Epithelial cell of proximal tubule (primary cell): ENCODE data around the gene ATP5PO. TPM values are rescaled to one million over a fixed set of nuclear protein-coding genes. Genes with fewer than 3 reads are reported as not detected.

ENCODE experiments used
- DNase-seq: peaks from one replicate; pipeline ENCODE4 v3.0.0-alpha.2; 2011; ENCODE audit warnings: low read depth
- H3K4me3 ChIP-seq: 2 replicates; pipeline ENCODE4 v1.5.1; 2011; ENCODE audit warnings: low read depth, mild to moderate bottlenecking, low read length
- CTCF ChIP-seq: conservative IDR thresholded peaks from 2 replicates; pipeline ENCODE4 v1.5.1; 2012; ENCODE audit warnings: low read depth, mild to moderate bottlenecking, low read length
- total RNA-seq: library from RNA; depleted of rRNA; stranded (reverse); fragments of >200 nt; gene quantifications from 2 replicates; pipeline ENCODE4 v1.2.3, GENCODE V29; 2015

ATP5PO gene
- total RNA-seq, 1 donor from 2014 or later: 313 TPM

- H3K4me3 ChIP-seq: no peak overlapping the region
- DNase-seq: no peak
- TF ChIP-seq CTCF: no peak
Observed at GRCh38 chr21:33909756-33910155, 5.8 kb downstream of the ATP5PO start.

DNA sequence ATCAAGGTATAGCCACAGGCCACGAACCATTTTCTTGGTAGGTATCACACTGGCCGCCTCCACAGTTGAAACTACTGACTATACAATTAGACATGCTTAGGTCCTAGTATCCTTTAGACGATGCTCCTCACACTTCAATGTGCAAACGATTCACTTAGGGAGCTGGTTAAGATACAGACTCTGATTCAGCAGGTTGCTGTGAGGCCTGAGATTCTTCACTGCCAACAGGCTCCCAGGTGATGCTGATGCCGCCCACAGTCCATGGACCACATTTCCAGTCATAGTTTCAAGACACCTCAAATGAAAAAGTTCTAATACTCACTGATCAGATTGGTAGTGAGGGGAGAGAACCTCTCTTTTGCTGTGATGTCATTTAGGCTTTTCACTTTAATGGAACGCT, 6.8 kb downstream of the ATP5PO start:
- TF ChIP-seq CTCF: no peak
- no peak overlapping the region for H3K4me3 ChIP-seq
- DNase-seq: no peak

GRCh38 chr21:33904041-33904440, 11.6 kb downstream of the ATP5PO start:
- TF ChIP-seq CTCF: no peak
- DNase-seq: no peak
- H3K4me3 ChIP-seq: no peak overlapping the region

DNA sequence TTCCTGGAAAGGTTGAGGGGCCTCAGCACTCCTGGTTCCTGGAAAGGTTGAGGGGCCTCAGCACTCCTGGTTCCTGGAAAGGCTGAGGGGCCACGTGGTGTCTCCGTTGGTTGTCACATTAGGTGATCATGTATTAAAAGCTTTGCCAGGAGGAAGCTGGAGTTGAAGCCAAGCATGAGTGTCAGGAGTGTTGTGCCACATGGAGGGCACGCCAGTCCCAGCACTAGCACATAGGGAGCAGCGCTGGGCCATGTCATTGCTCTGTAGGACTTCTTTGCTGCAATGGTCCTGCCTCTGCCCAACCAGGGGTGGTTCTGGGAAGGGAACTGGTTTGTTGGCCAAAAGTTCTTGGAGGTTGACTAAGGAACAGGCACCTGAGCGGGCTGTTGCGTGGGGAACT, 13.3 kb downstream of the ATP5PO start:
- no peak for DNase-seq
- no peak for TF ChIP-seq CTCF
- no peak overlapping the region for H3K4me3 ChIP-seq

DNA sequence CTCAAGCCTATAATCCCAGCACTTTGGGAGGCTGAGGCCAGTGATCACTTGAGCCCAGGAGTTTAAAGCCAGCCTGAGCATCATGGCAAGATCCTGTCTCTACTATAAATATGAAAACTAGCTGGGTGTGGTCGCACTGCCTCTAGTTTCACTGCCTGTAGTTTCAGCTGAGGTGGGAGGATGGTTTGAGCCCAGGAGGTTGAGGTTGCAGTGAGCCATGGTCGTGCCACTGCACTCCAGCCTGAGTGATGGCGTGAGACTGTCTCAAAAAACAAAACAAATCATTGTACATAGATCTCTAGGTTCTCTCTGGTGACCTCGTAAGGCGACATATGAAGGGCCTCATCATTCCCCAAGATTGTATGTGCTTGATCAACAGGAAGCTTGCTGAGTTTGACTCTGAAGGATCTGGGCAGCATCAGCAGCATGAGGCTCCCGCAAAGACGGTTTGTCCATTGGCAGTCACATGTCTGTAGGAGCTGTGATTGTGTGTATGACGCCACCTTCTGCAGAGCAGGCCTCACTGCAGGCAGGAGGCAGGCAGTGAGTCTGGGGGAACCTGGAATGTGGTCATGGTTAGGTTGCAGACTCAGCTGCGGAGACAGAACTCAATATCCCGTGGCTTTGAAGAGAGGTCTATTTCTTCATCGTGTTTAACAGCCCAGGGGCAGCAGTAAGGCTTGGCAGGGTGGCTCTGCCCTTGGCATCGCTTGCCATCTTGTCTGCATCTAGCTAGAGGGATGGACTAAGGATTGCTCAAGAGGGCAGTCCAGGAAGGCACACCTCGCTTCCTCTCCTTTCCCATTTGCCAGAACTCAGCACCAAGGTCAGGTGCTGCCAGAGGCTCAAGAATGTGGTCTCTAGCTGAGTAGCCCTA, 14.0 kb downstream of the ATP5PO start:
- H3K4me3 ChIP-seq: no peak overlapping the region
- no peak for DNase-seq
- peak; percentile 59 for TF ChIP-seq CTCF

- no peak for TF ChIP-seq CTCF
- no peak overlapping the region for H3K4me3 ChIP-seq
- no peak for DNase-seq
Observed at GRCh38 chr21:33899199-33899598, 16.4 kb downstream of the ATP5PO start.

DNA sequence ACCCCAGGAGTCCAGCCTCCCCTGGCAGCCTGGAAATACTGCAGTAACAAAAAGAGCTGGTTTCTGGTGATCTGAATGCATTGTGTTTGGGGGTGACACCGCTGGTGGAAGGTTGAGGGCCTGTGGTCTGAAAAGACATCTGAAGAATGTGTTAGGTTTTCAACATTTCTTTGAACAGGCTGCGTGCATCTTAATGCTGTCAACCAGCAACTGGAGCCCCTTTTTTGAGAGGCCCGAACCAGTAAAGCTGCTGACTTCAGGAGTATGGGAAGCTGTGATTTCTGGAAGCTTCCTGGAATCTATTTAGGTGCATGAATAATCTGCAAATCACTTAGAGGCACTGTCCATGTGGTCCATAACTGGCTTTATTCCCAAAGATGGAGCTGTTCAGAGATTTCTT, 17.0 kb downstream of the ATP5PO start:
- no peak overlapping the region for H3K4me3 ChIP-seq
- TF ChIP-seq CTCF: no peak
- no peak for DNase-seq
